Measurements from ENCODE around the gene LGALS3BP.

DNA sequence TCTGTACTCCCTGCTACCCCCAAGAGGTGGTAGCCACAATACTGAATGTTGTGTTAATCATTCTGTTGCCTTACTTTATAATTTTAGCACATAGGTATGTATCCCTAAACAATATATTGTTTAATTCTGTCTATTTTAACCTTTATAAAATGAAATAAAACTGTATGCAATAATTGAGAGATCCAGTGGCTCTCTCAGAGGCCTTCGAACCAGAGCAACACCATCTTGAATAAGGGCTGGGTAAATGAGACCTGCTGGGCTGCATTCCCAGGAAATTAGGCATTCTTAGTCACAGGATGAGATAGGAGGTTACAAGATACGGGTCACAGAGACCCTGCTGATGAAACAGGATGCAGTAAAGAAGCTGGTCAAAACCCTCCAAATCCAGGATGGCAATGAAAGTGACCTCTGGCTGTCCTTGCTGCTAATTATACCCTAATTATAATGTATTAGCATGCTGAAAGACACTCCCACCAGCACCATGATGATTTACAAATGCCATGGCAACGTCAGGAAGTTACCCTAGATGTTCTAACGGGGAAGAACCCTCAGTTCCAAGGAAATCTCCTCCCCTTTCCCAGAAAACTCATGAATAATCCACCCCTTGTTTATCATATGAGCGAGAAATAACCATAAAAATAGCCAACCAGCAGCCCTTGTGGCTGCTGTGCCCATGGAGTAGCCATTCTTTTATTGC lies 31.9 kb upstream of the LGALS3BP start:
- TF ChIP-seq, protein P1, sequence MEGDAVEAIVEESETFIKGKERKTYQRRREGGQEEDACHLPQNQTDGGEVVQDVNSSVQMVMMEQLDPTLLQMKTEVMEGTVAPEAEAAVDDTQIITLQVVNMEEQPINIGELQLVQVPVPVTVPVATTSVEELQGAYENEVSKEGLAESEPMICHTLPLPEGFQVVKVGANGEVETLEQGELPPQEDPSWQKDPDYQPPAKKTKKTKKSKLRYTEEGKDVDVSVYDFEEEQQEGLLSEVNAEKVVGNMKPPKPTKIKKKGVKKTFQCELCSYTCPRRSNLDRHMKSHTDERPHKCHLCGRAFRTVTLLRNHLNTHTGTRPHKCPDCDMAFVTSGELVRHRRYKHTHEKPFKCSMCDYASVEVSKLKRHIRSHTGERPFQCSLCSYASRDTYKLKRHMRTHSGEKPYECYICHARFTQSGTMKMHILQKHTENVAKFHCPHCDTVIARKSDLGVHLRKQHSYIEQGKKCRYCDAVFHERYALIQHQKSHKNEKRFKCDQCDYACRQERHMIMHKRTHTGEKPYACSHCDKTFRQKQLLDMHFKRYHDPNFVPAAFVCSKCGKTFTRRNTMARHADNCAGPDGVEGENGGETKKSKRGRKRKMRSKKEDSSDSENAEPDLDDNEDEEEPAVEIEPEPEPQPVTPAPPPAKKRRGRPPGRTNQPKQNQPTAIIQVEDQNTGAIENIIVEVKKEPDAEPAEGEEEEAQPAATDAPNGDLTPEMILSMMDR (IDR thresholded peaks at IDR 0.05): no peak
- no peak for TF ChIP-seq POLR2A (IDR thresholded peaks at IDR 0.05)
- no peak for TF ChIP-seq POLR2AphosphoS5 (IDR thresholded peaks at IDR 0.05)
- TF ChIP-seq EP300 (IDR thresholded peaks at IDR 0.05): no peak

Measured in sigmoid colon (tissue), 4 donors.